Measurements from ENCODE around the gene TRAPPC14.

Gene TRAPPC14

GRCh38 chr7:100155553-100156317 is 2.8 kb downstream of the TRAPPC14 start:
- no peak for DNase-seq (ENCODE audit: low read depth)
- no peak overlapping the region for H3K4me3 ChIP-seq (ENCODE audit: low read length)
- TF ChIP-seq CTCF (IDR thresholded peaks at IDR 0.05; ENCODE audit: insufficient read depth, low read depth, low read length, missing control alignments): no peak

- H3K4me3 ChIP-seq (ENCODE audit: low read length): no peak overlapping the region
- no peak for TF ChIP-seq CTCF (IDR thresholded peaks at IDR 0.05; ENCODE audit: insufficient read depth, low read depth, low read length, missing control alignments)
- no peak for DNase-seq (ENCODE audit: low read depth)
These were observed 3.7 kb downstream of the TRAPPC14 start for GRCh38 chr7:100154651-100155491.

- DNase-seq (ENCODE audit: low read depth): no peak
- TF ChIP-seq CTCF (IDR thresholded peaks at IDR 0.05; ENCODE audit: insufficient read depth, low read depth, low read length, missing control alignments): no peak
- no peak overlapping the region for H3K4me3 ChIP-seq (ENCODE audit: low read length)
These were observed 4.6 kb downstream of the TRAPPC14 start for GRCh38 chr7:100153708-100154535.

- no peak for TF ChIP-seq CTCF (IDR thresholded peaks at IDR 0.05; ENCODE audit: insufficient read depth, low read depth, low read length, missing control alignments)
- H3K4me3 ChIP-seq (ENCODE audit: low read length): no peak overlapping the region
- DNase-seq (ENCODE audit: low read depth): no peak
These were observed 5.4 kb downstream of the TRAPPC14 start for GRCh38 chr7:100152937-100153666.

GRCh38 chr7:100152404-100152803 is 6.1 kb downstream of the TRAPPC14 start:
- H3K4me3 ChIP-seq (ENCODE audit: low read length): no peak overlapping the region
- no peak for DNase-seq (ENCODE audit: low read depth)
- TF ChIP-seq CTCF (IDR thresholded peaks at IDR 0.05; ENCODE audit: insufficient read depth, low read depth, low read length, missing control alignments): no peak
